ENCODE results near the gene ADAMTS18. TPM values are rescaled to one million over a fixed set of nuclear protein-coding genes. Genes with fewer than 3 reads are reported as not detected.

ADAMTS18 gene
- total RNA-seq, 2 donors from 2014 or later, result 2.7 TPM; not detected in 1

GRCh38 chr16:77330332-77331042 is 104.3 kb downstream of the ADAMTS18 start:
- no peaks in the 10 kb centered on the region for H3K27me3 ChIP-seq (replicated peaks; ENCODE audit: insufficient read depth)
- no peaks in the 10 kb centered on the region for H3K9me3 ChIP-seq
- 74% methylated on average over 5 of the region's 5 CpGs for WGBS
- H3K27ac ChIP-seq, result no peak overlapping the region
- no peak overlapping the region for H3K4me3 ChIP-seq
- H3K4me1 ChIP-seq (replicated peaks), result no peaks in the 10 kb centered on the region
- no peak for DNase-seq (ENCODE audit: low spot score)
- TF ChIP-seq, protein P1, sequence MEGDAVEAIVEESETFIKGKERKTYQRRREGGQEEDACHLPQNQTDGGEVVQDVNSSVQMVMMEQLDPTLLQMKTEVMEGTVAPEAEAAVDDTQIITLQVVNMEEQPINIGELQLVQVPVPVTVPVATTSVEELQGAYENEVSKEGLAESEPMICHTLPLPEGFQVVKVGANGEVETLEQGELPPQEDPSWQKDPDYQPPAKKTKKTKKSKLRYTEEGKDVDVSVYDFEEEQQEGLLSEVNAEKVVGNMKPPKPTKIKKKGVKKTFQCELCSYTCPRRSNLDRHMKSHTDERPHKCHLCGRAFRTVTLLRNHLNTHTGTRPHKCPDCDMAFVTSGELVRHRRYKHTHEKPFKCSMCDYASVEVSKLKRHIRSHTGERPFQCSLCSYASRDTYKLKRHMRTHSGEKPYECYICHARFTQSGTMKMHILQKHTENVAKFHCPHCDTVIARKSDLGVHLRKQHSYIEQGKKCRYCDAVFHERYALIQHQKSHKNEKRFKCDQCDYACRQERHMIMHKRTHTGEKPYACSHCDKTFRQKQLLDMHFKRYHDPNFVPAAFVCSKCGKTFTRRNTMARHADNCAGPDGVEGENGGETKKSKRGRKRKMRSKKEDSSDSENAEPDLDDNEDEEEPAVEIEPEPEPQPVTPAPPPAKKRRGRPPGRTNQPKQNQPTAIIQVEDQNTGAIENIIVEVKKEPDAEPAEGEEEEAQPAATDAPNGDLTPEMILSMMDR (IDR thresholded peaks at IDR 0.05), result no peak
- TF ChIP-seq POLR2A (IDR thresholded peaks at IDR 0.05) (no peak), POLR2AphosphoS5 (IDR thresholded peaks at IDR 0.05) (no peak)
- H3K36me3 ChIP-seq, result no peaks in the 10 kb centered on the region
- intact Hi-C loops (cut with DNase I), result no loop called here

GRCh38 chr16:77328768-77329167 is 106.1 kb downstream of the ADAMTS18 start:
- Histone ChIP-seq H3K9me3 (no peaks in the 10 kb centered on the region), H3K36me3 (no peaks in the 10 kb centered on the region), H3K4me3 (no peak overlapping the region), H3K27ac (no peak overlapping the region), H3K27me3 (replicated peaks; ENCODE audit: insufficient read depth) (no peaks in the 10 kb centered on the region), H3K4me1 (replicated peaks) (no peaks in the 10 kb centered on the region)
- TF ChIP-seq POLR2A (IDR thresholded peaks at IDR 0.05), result no peak
- no peak for TF ChIP-seq POLR2AphosphoS5 (IDR thresholded peaks at IDR 0.05)
- TF ChIP-seq, protein P1 (IDR thresholded peaks at IDR 0.05), result no peak
- no peak for DNase-seq (ENCODE audit: low spot score)
- intact Hi-C loops (cut with DNase I), result no loop called here
- 71% methylated on average over 4 of the region's 4 CpGs for WGBS

- no peaks in the 10 kb centered on the region for H3K27me3 ChIP-seq (replicated peaks; ENCODE audit: insufficient read depth)
- no peaks in the 10 kb centered on the region for H3K4me1 ChIP-seq (replicated peaks)
- no peak for DNase-seq (ENCODE audit: low spot score)
- H3K9me3 ChIP-seq, result no peaks in the 10 kb centered on the region
- H3K36me3 ChIP-seq, result no peaks in the 10 kb centered on the region
- 88% methylated on average over 7 of the region's 7 CpGs for WGBS
- no peak overlapping the region for H3K27ac ChIP-seq
- TF ChIP-seq POLR2AphosphoS5 (IDR thresholded peaks at IDR 0.05), result no peak
- TF ChIP-seq, protein P1 (IDR thresholded peaks at IDR 0.05), result no peak
- TF ChIP-seq POLR2A (IDR thresholded peaks at IDR 0.05), result no peak
- H3K4me3 ChIP-seq, result no peak overlapping the region
- intact Hi-C loops (cut with DNase I), result no loop called here
Observed at GRCh38 chr16:77328274-77328673, 106.6 kb downstream of the ADAMTS18 start.

- 84% methylated on average over 2 of the region's 2 CpGs for WGBS
- Histone ChIP-seq H3K27ac (no peak overlapping the region), H3K27me3 (replicated peaks; ENCODE audit: insufficient read depth) (no peaks in the 10 kb centered on the region), H3K4me3 (no peak overlapping the region), H3K9me3 (no peaks in the 10 kb centered on the region), H3K4me1 (replicated peaks) (no peaks in the 10 kb centered on the region), H3K36me3 (no peaks in the 10 kb centered on the region)
- TF ChIP-seq POLR2A (IDR thresholded peaks at IDR 0.05), result no peak
- TF ChIP-seq, protein P1 (IDR thresholded peaks at IDR 0.05), result no peak
- no peak for TF ChIP-seq POLR2AphosphoS5 (IDR thresholded peaks at IDR 0.05)
- intact Hi-C loops (cut with DNase I), result no loop called here
- no peak for DNase-seq (ENCODE audit: low spot score)
Observed at GRCh38 chr16:77327717-77328116, 107.1 kb downstream of the ADAMTS18 start.

GRCh38 chr16:77324729-77325128 is 110.1 kb downstream of the ADAMTS18 start:
- 85% methylated on average over 3 of the region's 3 CpGs for WGBS
- Histone ChIP-seq H3K4me1 (replicated peaks) (no peaks in the 10 kb centered on the region), H3K4me3 (no peak overlapping the region), H3K36me3 (no peaks in the 10 kb centered on the region), H3K27ac (no peak overlapping the region), H3K9me3 (no peaks in the 10 kb centered on the region), H3K27me3 (replicated peaks; ENCODE audit: insufficient read depth) (no peaks in the 10 kb centered on the region)
- TF ChIP-seq POLR2A (IDR thresholded peaks at IDR 0.05) (no peak), POLR2AphosphoS5 (IDR thresholded peaks at IDR 0.05) (no peak)
- TF ChIP-seq, protein P1 (IDR thresholded peaks at IDR 0.05), result no peak
- intact Hi-C loops (cut with DNase I), result no loop called here
- no peak for DNase-seq (ENCODE audit: low spot score)

Data from prostate gland (tissue), 2 donors.